HepG2 (cell line): ENCODE results near the gene RPL18. TPM values are rescaled to one million over a fixed set of nuclear protein-coding genes. Genes with fewer than 3 reads are reported as not detected.

Experiments
- CBFB ChIP-seq: sonication (generic); formaldehyde crosslinking; IDR thresholded peaks from 2 replicates; pipeline ENCODE4 v1.4.0; 2020; ENCODE audit warnings: missing genetic modification reagents
- CEBPB ChIP-seq: IDR thresholded peaks from 2 replicates; pipeline ENCODE4 v1.6.1; 2011; ENCODE audit warnings: low read depth, low read length, improper control_type of control experiment, borderline replicate concordance
- CSRNP2 ChIP-seq: sonication (generic); formaldehyde crosslinking; conservative IDR thresholded peaks from 2 replicates; pipeline ENCODE4 v1.8.0; 2022; ENCODE audit warnings: low read depth, missing genetic modification reagents
- CTCF ChIP-seq: sonication (generic); formaldehyde crosslinking; IDR thresholded peaks from 2 replicates; pipeline ENCODE4 v1.5.0; 2020; ENCODE audit warnings: mild to moderate bottlenecking, missing genetic modification reagents, moderate library complexity
- FOXO4 ChIP-seq: sonication (generic); formaldehyde crosslinking; conservative IDR thresholded peaks from 2 replicates; pipeline ENCODE4 v1.8.1; 2023; ENCODE audit warnings: missing genetic modification reagents
- GABPA ChIP-seq, 2 experiments: IDR thresholded peaks; 2 replicates each; pipeline ENCODE4 v1.6.1; 2011 to 2016; ENCODE audit warnings: low read depth in 2 of 2, low read length in 1 of 2, missing biosample characterization in 1 of 2, missing genetic modification characterization in 1 of 2
- GABPB1 ChIP-seq: IDR thresholded peaks from 2 replicates; pipeline ENCODE4 v1.6.1; 2016; ENCODE audit warnings: mild to moderate bottlenecking, missing genetic modification reagents, moderate library complexity, missing compliant biosample characterization
- PAWR ChIP-seq: sonication (generic); formaldehyde crosslinking; IDR thresholded peaks from 2 replicates; pipeline ENCODE4 v1.4.0; 2020; ENCODE audit warnings: missing genetic modification reagents, mild to moderate bottlenecking, borderline replicate concordance
- POGK ChIP-seq: sonication (generic); formaldehyde crosslinking; conservative IDR thresholded peaks from 2 replicates; pipeline ENCODE4 v1.8.0; 2022; ENCODE audit warnings: mild to moderate bottlenecking, moderate library complexity, missing genetic modification reagents
- RARG ChIP-seq: sonication (generic); formaldehyde crosslinking; IDR thresholded peaks from 2 replicates; pipeline ENCODE4 v1.4.0; 2020; ENCODE audit warnings: low read depth, mild to moderate bottlenecking, missing genetic modification reagents
- SMAD1 ChIP-seq: sonication (generic); formaldehyde crosslinking; IDR thresholded peaks from 2 replicates; pipeline ENCODE4 v1.4.0; 2020; ENCODE audit warnings: missing genetic modification reagents, low read depth, mild to moderate bottlenecking, borderline replicate concordance
- SOX5 ChIP-seq: IDR thresholded peaks from 2 replicates; pipeline ENCODE4 v1.6.1; 2016; ENCODE audit warnings: borderline replicate concordance
- ZBTB26 ChIP-seq: IDR thresholded peaks from 2 replicates; pipeline ENCODE4 v1.6.1; 2016; ENCODE audit warnings: missing compliant biosample characterization, missing genetic modification reagents, borderline replicate concordance
- ZNF331 ChIP-seq: sonication (generic); formaldehyde crosslinking; IDR thresholded peaks from 2 replicates; pipeline ENCODE4 v1.4.0; 2020; ENCODE audit warnings: missing genetic modification reagents
- ZNF512B ChIP-seq: sonication (generic); formaldehyde crosslinking; IDR thresholded peaks from 2 replicates; pipeline ENCODE4 v1.5.1; 2020; ENCODE audit warnings: missing genetic modification reagents, mild to moderate bottlenecking, borderline replicate concordance
- ZNF598 ChIP-seq: sonication (generic); formaldehyde crosslinking; IDR thresholded peaks from 2 replicates; pipeline ENCODE4 v1.5.1; 2020; ENCODE audit warnings: mild to moderate bottlenecking, missing genetic modification reagents, borderline replicate concordance
- polyA plus RNA-seq, 8 experiments: library from polyadenylated mRNA; depleted of rRNA in 3 of 8; stranded (reverse) in 7 of 8; unstranded in 1 of 8; fragments of >200 nt; fragmentation: Illumina TruSeq in 4 of 8; extraction: Trizol in 4 of 8; gene quantifications; 2 replicates each; pipeline versions ENCODE4 v1.2.1 to v1.2.3, GENCODE V29; 2011 to 2016; ENCODE audit warnings: low read depth in 4 of 8, missing spikeins in 1 of 8, mixed read lengths in 1 of 8; ENCODE audit not compliant: insufficient read depth in 1 of 8
- total RNA-seq, 5 experiments: library from RNA; depleted of rRNA; stranded (reverse); fragments of >200 nt; fragmentation: Illumina TruSeq; extraction: Trizol; gene quantifications; 2 replicates each; pipeline ENCODE4 v1.2.3, GENCODE V29; 2016; ENCODE audit warnings: low read depth in 1 of 5

Gene RPL18
- total and polyA plus RNA-seq, 2 of the 13 experiments (the other 11 are each of a cell fraction or from before 2014, with no cell fraction given): 1,485 to 1,639 TPM

- no peak for TF ChIP-seq FOXO4 (CRISPR knock-in tag)
- TF ChIP-seq POGK (CRISPR knock-in tag): peak; percentile 97
- TF ChIP-seq CTCF: peak; percentile 41
- peak; percentile 95 for TF ChIP-seq CBFB (CRISPR knock-in tag)
- peak; percentile 87 for TF ChIP-seq GABPA (IDR thresholded peaks at IDR 0.05; ENCODE audit: low read depth, low read length)
- TF ChIP-seq GABPA (CRISPR knock-in tag; IDR thresholded peaks at IDR 0.05; ENCODE audit: low read depth): peak; percentile 96
- TF ChIP-seq GABPB1 (CRISPR knock-in tag): peak; percentile 99
- TF ChIP-seq CEBPB: no peak
- no peak for TF ChIP-seq ZNF512B (CRISPR knock-in tag)
- peak; percentile 72 for TF ChIP-seq ZBTB26 (CRISPR knock-in tag)
- no peak for TF ChIP-seq RARG (CRISPR knock-in tag)
- TF ChIP-seq SOX5 (CRISPR knock-in tag): peak; percentile 72
- peak; percentile 94 for TF ChIP-seq ZNF598 (CRISPR knock-in tag)
- TF ChIP-seq SMAD1 (CRISPR knock-in tag): peak; percentile 94
- TF ChIP-seq CSRNP2 (CRISPR knock-in tag): no peak
- TF ChIP-seq ZNF331 (CRISPR knock-in tag): peak; percentile 89
- no peak for TF ChIP-seq PAWR (CRISPR knock-in tag)
Observed at GRCh38 chr19:48618916-48619691, at the start of gene RPL18, which contains the start of gene SPHK2 (continued).
